NB4 (cell line): ENCODE results near the gene TBC1D17.

Source experiments
- CTCF ChIP-seq: IDR thresholded peaks from one replicate; pipeline ENCODE4 v1.5.1; 2012; ENCODE audit warnings: low read depth, low read length
- POLR2A ChIP-seq: IDR thresholded peaks from 2 replicates; pipeline ENCODE4 v1.6.1; 2011; ENCODE audit warnings: mild to moderate bottlenecking; ENCODE audit not compliant: insufficient read length; ENCODE audit errors: extremely low read depth

- TF ChIP-seq CTCF (no peak), POLR2A (no peak)
Observed at GRCh38 chr19:49895566-49896297, 18.2 kb downstream of the TBC1D17 start.
